Activated CD8-positive, alpha-beta memory T cell treated with anti-CD3 and anti-CD28 coated beads for 1 hour (primary cell): ENCODE data around the gene IRAK4.
"Not testable (repeated sequence)": the region's sequence is repeated elsewhere in the genome, so short reads cannot be mapped to it uniquely, and the experiment has no call there.

ENCODE experiments used
- DNase-seq, 2 donors: peaks; one replicate each; pipeline ENCODE4 v3.0.0-alpha.2; 2020; ENCODE audit warnings: low read depth in 1 of 2; ENCODE audit errors: extremely low read depth in 1 of 2

IRAK4 gene

GRCh38 chr12:43758728-43759563, at the start of gene IRAK4, which contains the start of gene PUS7L:
TSS of gene IRAK4 (plus strand) at chr12:43758951. CDS start at chr12:43768112, 9,161 bp downstream.
TSS of gene PUS7L (minus strand) at chr12:43758790. CDS start at chr12:43755245, 3,545 bp downstream.
- peak; percentile 80 to 91 for DNase-seq

DNA sequence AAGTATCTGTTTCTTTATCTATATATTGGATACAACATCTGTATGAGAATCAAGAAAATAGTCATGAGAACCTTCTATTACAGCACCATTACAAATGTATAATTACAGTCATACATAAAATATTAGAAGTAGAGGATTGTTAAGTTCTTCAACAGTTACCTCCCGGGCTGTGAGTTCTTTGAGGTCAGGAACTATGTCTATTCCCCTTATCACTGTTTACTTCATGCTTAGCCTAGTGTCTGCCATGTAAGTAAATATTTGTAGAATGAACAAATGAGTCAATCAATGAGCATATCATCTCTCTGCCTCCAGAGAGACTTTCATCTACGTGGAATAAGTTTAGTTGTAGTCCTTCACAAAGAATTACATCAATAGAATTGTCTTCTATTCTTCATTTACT, 47.4 kb upstream of the IRAK4 start:
- no peak for DNase-seq

DNA sequence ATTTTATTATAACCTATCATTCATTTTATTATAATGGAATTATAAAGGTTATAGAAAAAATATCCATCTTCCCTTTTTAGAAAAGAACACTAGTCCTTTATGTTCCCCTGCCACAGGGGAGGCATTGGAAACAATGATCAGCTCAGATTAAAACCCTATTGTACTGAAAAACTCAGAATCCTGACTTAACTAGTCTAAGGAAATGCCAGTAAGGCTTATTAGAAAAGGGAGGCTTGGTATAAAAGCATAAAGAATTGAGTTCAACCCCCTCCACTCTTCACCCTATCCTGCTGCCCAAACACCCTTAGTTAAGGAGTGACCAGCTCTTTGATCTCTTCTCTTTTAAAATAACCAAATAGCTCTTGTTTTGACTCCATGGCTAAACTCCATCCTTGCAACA, 36.1 kb upstream of the IRAK4 start:
- no peak for DNase-seq

DNA sequence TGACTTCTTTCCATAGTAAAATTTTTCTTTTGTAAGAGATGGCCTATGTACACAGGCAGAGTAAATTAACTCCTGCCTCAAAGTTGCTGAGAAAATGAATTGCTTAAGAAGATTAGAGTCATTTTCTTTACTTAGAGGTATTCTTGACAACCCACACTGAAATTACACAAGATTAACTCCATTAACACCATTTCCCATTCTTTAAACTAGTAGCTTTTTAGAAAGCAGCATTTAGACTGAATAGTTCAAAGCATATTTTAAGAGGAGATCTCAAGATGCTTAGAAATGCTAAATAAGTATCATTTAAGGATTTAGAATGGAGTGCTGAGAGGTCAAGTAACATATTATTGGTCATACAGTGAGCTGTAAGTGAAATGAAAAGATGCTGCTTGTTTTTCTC, 35.6 kb upstream of the IRAK4 start:
- no peak for DNase-seq

- no peak for DNase-seq
Measured at GRCh38 chr12:43728117-43728516, 30.6 kb upstream of the IRAK4 start.

- DNase-seq, result no peak
Measured at GRCh38 chr12:43728698-43729097, 30.1 kb upstream of the IRAK4 start.

- no peak for DNase-seq
Measured at GRCh38 chr12:43730283-43730682, 28.5 kb upstream of the IRAK4 start.

DNA sequence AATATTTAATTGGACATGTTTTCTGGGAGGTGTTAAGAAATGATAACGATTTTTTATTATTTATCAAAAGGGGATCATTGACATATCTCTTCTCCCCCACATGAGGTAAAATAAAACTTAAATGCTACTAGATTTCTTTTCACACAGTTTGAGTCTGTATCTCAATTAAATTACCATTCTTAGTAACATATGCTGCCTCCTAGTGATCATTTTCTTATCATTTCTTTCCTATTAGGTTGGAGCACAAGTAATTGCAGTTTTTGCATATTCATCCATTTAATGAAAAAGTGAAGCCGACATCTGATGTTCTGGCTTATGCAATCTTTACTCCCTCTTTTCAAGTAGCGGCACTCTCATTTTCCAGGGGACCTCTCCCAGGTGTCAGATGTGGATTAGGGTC, 25.1 kb upstream of the IRAK4 start:
- DNase-seq, result no peak

- no peak for DNase-seq
Measured at GRCh38 chr12:43736927-43737440, 21.8 kb upstream of the IRAK4 start.

- no peak for DNase-seq
Measured at GRCh38 chr12:43737646-43738045, 21.1 kb upstream of the IRAK4 start.

- DNase-seq, result no peak
Measured at GRCh38 chr12:43740511-43741100, 18.1 kb upstream of the IRAK4 start.

- DNase-seq, result no peak
Measured at GRCh38 chr12:43742106-43742505, 16.6 kb upstream of the IRAK4 start.

DNA sequence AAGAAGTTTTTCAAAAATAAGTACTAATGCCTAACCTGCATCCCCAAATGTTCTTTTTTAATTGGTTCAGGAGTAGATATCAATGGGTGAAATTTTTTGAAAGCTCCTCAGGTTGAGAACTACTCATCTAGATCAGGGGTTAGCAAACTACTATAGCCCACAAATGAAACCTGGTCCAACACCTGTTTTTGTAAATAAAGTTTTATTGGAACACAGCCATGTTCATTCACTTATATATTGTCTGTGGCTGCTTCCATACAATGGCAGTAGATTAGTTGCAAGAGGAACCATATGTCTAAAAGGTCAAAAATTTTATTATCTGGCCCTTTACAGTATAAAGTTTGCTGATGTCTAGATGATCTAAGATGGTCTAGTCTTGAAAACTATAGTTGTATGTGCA, 13.9 kb upstream of the IRAK4 start:
- no peak for DNase-seq

DNA sequence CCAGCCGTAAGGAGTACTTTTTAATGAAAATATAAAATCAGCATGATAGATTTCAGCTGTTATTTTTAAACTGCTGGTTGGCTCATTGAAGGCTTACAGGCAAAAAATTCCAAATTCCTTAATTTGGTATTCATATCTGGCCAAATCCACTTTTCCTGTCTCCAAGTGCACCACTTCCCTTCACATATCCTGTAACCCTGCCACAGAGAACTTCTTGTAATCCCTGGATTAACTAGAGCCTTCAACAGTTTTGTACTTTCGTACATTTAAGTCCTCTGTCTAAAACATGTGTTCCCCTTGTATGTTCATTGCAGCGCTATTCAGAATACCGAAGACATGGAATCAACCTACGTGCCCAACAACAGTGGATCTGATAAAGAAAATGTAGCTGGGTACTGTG, 9.7 kb upstream of the IRAK4 start:
- no peak for DNase-seq

GRCh38 chr12:43750814-43751213, 7.9 kb upstream of the IRAK4 start:
- no peak for DNase-seq

- not testable (repeated sequence) for DNase-seq
Measured at GRCh38 chr12:43751360-43751759, 7.4 kb upstream of the IRAK4 start.

DNA sequence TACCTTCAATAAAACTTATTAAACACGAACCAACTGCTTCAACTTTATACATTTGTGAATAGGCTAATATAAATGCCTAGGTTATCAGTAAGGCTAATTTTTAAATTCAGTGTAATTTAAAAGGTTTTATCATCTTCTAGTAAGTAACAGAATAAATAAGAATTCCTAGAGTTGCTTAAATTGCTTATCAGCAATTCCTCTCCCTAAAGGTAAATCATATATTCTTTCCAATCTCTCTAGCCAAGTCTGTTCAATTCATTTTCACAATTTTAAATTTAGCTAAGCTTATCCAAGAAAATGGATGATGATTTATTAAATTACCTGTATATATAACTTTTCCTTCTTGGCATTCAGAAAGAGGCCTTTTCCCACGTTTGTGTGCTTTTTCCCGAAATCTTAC, 4.7 kb upstream of the IRAK4 start:
- DNase-seq, result no peak

- peak in 1 of 2 donors; percentile 3 for DNase-seq
Measured at GRCh38 chr12:43758247-43758727, 464 bp upstream of the IRAK4 start.

GRCh38 chr12:43760396-43760795, 1.6 kb downstream of the IRAK4 start:
- no peak for DNase-seq

- DNase-seq, result no peak
Measured at GRCh38 chr12:43761500-43761899, 2.7 kb downstream of the IRAK4 start.

- DNase-seq, result no peak
Measured at GRCh38 chr12:43762596-43762995, 3.8 kb downstream of the IRAK4 start.

GRCh38 chr12:43763769-43764168, 5.0 kb downstream of the IRAK4 start:
- DNase-seq, result no peak
